ENCODE measurements around the gene TSPAN5. TPM values are rescaled to one million over a fixed set of nuclear protein-coding genes. Genes with fewer than 3 reads are reported as not detected.

The TSPAN5 gene
- total and polyA plus RNA-seq, 7 experiments from 2014 or later: 3.3 to 31.6 (median 7.8) TPM

DNA sequence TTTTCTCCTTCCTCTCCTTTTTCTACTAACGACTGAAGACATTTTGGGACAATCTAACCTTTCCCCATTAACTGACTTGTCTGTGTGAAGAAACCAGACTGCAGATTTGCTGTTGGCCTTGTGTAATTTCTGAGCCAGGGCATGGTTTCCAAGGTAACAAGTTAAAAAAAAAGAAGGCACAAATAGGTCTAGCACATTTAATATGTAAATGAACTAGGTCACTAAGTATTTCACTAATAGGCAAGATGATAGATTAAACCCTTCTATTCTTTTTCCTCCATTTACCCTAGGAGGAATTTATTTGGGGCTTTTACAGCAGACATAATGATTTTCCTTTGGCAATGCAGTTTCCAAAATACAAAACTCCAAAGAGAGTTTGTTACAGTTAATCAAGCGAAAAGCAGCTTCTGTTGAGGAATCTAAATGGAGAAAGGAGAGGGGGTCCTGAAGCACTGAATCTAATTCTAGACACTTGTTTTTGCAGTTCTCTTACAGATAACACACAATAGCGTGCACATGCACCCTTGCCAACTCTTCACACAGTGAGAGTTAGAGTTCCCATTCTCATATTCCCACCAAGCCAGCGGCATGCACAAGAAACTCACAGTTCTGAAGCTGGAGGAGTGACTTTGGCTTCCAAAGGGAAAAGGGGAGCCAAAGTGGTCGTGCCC lies 72.0 kb downstream of the TSPAN5 start:
- H3K27me3 ChIP-seq (ENCODE audit: control insufficient read depth in 2 of 2, insufficient read depth in 2 of 2, low read length in 2 of 2): no peaks in the 10 kb centered on the region
- DNase-seq: no peak
- peaks cover 2 to 30% (median 15%) of the 10 kb centered on the region in 7 donors for H3K4me1 Mint-ChIP-seq
- H3K36me3 Mint-ChIP-seq: peaks cover 0 to 11% (median 0%) of the 10 kb centered on the region in 5 donors
- H3K4me3 ChIP-seq (ENCODE audit: low read length): no peak overlapping the region
- no peak for ATAC-seq
- no peaks in the 10 kb centered on the region for H3K4me1 ChIP-seq (ENCODE audit: control insufficient read depth in 2 of 2, insufficient read depth in 2 of 2, low read length in 2 of 2)
- intact Hi-C loops (cut with micrococcal nuclease): no loop called here
- no peak overlapping the region for H3K27ac Mint-ChIP-seq
- H3K36me3 ChIP-seq (ENCODE audit: control insufficient read depth in 2 of 3, insufficient read depth in 3 of 3, low read length in 3 of 3): no peaks in the 10 kb centered on the region
- no peaks in the 10 kb centered on the region for H3K9me3 ChIP-seq (ENCODE audit: control insufficient read depth in 2 of 3, low read length in 3 of 3)
- no peaks in the 10 kb centered on the region for H3K27me3 Mint-ChIP-seq
- CTCF ChIA-PET: no interaction called here
- H3K27ac ChIP-seq (ENCODE audit: low read depth, low read length): no peak overlapping the region
- H3K4me3 Mint-ChIP-seq: no peak overlapping the region
- POLR2A ChIA-PET: no interaction called here
- H3K9me3 Mint-ChIP-seq: peaks cover 0 to 4% (median 0%) of the 10 kb centered on the region in 11 donors

- ATAC-seq (no peak), DNase-seq (no peak)
- POLR2A ChIA-PET: interaction anchor here (1.0 kb wide), 1 partner anchor 324 kb away, joined by 3 read pairs; the partner anchor contains the start of gene RAP1GDS1
- H3K27ac ChIP-seq (ENCODE audit: low read depth, low read length): no peak overlapping the region
- H3K9me3 ChIP-seq (ENCODE audit: control insufficient read depth in 2 of 3, low read length in 3 of 3): no peaks in the 10 kb centered on the region
- no peak overlapping the region for H3K27ac Mint-ChIP-seq
- no peak overlapping the region for H3K4me3 ChIP-seq (ENCODE audit: low read length)
- H3K4me1 Mint-ChIP-seq: peaks cover 8 to 38% (median 24%) of the 10 kb centered on the region in 7 donors
- CTCF ChIA-PET: no interaction called here
- H3K9me3 Mint-ChIP-seq: peaks cover 0 to 2% (median 0%) of the 10 kb centered on the region in 11 donors
- H3K27me3 ChIP-seq (ENCODE audit: control insufficient read depth in 2 of 2, insufficient read depth in 2 of 2, low read length in 2 of 2): no peaks in the 10 kb centered on the region
- no peaks in the 10 kb centered on the region for H3K27me3 Mint-ChIP-seq
- no peaks in the 10 kb centered on the region for H3K36me3 ChIP-seq (ENCODE audit: control insufficient read depth in 2 of 3, insufficient read depth in 3 of 3, low read length in 3 of 3)
- H3K4me3 Mint-ChIP-seq: no peak overlapping the region
- no peaks in the 10 kb centered on the region for H3K4me1 ChIP-seq (ENCODE audit: control insufficient read depth in 2 of 2, insufficient read depth in 2 of 2, low read length in 2 of 2)
- H3K36me3 Mint-ChIP-seq: peaks cover 0 to 9% (median 0%) of the 10 kb centered on the region in 5 donors
- intact Hi-C loops (cut with micrococcal nuclease): loop anchor here in 1 of 2 donors (2.0 kb wide), 1 partner anchor 19 kb away; no protein-coding TSS in a partner anchor
Observed at GRCh38 chr4:98585596-98585995, 72.8 kb downstream of the TSPAN5 start.

DNA sequence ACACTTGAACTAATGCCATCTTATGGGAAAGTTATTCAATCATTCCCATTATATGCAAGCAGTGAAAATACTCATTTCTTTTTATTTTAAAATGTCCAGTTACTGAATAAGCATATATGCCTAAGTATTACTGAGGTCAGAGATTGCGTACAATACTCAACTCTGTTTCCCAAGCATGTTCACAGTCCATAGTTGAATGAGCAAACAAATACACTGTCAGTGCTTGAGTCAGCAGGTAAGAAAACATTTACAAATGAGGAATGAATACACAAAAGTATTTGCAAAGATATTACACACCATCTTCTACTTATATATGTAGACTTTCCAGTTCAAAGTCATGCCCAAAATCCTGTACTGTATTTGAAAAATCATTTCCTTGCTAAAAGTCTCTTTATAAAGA lies 74.1 kb downstream of the TSPAN5 start:
- Mint-ChIP-seq H3K27ac (no peak overlapping the region), H3K27me3 (no peaks in the 10 kb centered on the region), H3K4me1 (peaks cover 15 to 42% (median 30%) of the 10 kb centered on the region in 7 donors), H3K9me3 (peaks cover 0 to 1% (median 0%) of the 10 kb centered on the region in 11 donors), H3K36me3 (peaks cover 0 to 4% (median 0%) of the 10 kb centered on the region in 5 donors), H3K4me3 (no peak overlapping the region)
- intact Hi-C loops (cut with micrococcal nuclease): loop anchor here in 1 of 2 donors (2.0 kb wide), 1 partner anchor 21 kb away; no protein-coding TSS in a partner anchor
- Histone ChIP-seq H3K27me3 (ENCODE audit: control insufficient read depth in 2 of 2, insufficient read depth in 2 of 2, low read length in 2 of 2) (no peaks in the 10 kb centered on the region), H3K4me1 (ENCODE audit: control insufficient read depth in 2 of 2, insufficient read depth in 2 of 2, low read length in 2 of 2) (no peaks in the 10 kb centered on the region), H3K27ac (ENCODE audit: low read depth, low read length) (no peak overlapping the region), H3K9me3 (ENCODE audit: control insufficient read depth in 2 of 3, low read length in 3 of 3) (no peaks in the 10 kb centered on the region), H3K4me3 (ENCODE audit: low read length) (no peak overlapping the region), H3K36me3 (ENCODE audit: control insufficient read depth in 2 of 3, insufficient read depth in 3 of 3, low read length in 3 of 3) (no peaks in the 10 kb centered on the region)
- CTCF ChIA-PET: no interaction called here
- POLR2A ChIA-PET: no interaction called here
- ATAC-seq (no peak), DNase-seq (no peak)

DNA sequence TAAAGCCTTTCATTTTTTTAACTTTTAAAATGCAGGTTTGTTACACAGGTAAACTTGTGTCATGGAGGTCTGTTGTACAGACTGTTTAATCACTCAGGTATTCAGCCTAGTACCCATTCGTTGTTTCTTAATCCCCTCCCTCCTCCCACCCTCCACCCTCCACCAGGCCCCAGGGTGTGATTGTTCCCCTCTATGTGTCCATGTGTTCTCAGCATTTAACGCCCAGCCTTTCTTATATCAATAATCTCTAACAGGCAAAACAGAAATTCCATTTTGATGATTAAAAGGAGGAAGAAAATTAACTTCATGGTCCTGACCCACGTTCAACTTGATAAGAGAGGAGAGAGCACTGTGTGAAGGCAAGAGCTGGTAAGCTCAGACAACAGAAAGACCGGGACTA lies 75.1 kb downstream of the TSPAN5 start:
- H3K9me3 Mint-ChIP-seq: peaks cover 0 to 1% (median 0%) of the 10 kb centered on the region in 11 donors
- ChIA-PET CTCF (no interaction called here), POLR2A (no interaction called here)
- peaks cover 20 to 50% (median 38%) of the 10 kb centered on the region in 7 donors for H3K4me1 Mint-ChIP-seq
- Histone ChIP-seq H3K4me3 (ENCODE audit: low read length) (no peak overlapping the region), H3K27ac (ENCODE audit: low read depth, low read length) (no peak overlapping the region), H3K9me3 (ENCODE audit: control insufficient read depth in 2 of 3, low read length in 3 of 3) (no peaks in the 10 kb centered on the region), H3K4me1 (ENCODE audit: control insufficient read depth in 2 of 2, insufficient read depth in 2 of 2, low read length in 2 of 2) (no peaks in the 10 kb centered on the region), H3K36me3 (ENCODE audit: control insufficient read depth in 2 of 3, insufficient read depth in 3 of 3, low read length in 3 of 3) (no peaks in the 10 kb centered on the region), H3K27me3 (ENCODE audit: control insufficient read depth in 2 of 2, insufficient read depth in 2 of 2, low read length in 2 of 2) (no peaks in the 10 kb centered on the region)
- H3K27me3 Mint-ChIP-seq: no peaks in the 10 kb centered on the region
- H3K4me3 Mint-ChIP-seq: no peak overlapping the region
- peaks cover 0 to 8% (median 0%) of the 10 kb centered on the region in 5 donors for H3K36me3 Mint-ChIP-seq
- DNase-seq (no peak), ATAC-seq (no peak)
- peak overlapping the region in 1 of 9 donors; percentile 32 for H3K27ac Mint-ChIP-seq
- intact Hi-C loops (cut with micrococcal nuclease): no loop called here

DNA sequence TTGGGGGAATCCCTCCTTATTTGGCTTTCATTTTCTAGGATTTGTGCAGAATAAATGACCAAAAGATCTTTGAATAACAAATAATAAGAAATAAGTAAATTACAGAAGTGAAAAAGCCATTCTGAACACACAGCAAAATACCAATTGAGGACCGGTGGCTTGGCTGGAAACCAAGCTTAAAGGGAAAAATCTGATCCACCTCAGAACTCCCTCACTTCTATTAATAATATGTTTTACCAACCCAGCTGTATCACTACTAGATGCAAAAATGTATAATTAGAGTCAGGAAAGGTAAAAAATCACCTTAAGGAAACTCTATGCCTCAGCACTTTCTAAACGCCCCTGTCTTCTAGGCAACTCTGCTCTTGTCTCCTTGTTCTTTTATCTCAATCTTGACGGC lies 77.3 kb downstream of the TSPAN5 start:
- H3K36me3 ChIP-seq (ENCODE audit: control insufficient read depth in 2 of 3, insufficient read depth in 3 of 3, low read length in 3 of 3): no peaks in the 10 kb centered on the region
- no peak overlapping the region for H3K4me3 Mint-ChIP-seq
- H3K4me1 Mint-ChIP-seq: peaks cover 21 to 53% (median 39%) of the 10 kb centered on the region in 7 donors
- ATAC-seq (no peak), DNase-seq (no peak)
- no peaks in the 10 kb centered on the region for H3K4me1 ChIP-seq (ENCODE audit: control insufficient read depth in 2 of 2, insufficient read depth in 2 of 2, low read length in 2 of 2)
- peaks cover 0 to 9% (median 6%) of the 10 kb centered on the region in 5 donors for H3K36me3 Mint-ChIP-seq
- intact Hi-C loops (cut with micrococcal nuclease): no loop called here
- H3K27ac Mint-ChIP-seq: no peak overlapping the region
- H3K27me3 Mint-ChIP-seq: no peaks in the 10 kb centered on the region
- H3K9me3 Mint-ChIP-seq: peaks cover 0 to 1% (median 0%) of the 10 kb centered on the region in 11 donors
- H3K27ac ChIP-seq (ENCODE audit: low read depth, low read length): no peak overlapping the region
- H3K4me3 ChIP-seq (ENCODE audit: low read length): no peak overlapping the region
- H3K27me3 ChIP-seq (ENCODE audit: control insufficient read depth in 2 of 2, insufficient read depth in 2 of 2, low read length in 2 of 2): no peaks in the 10 kb centered on the region
- ChIA-PET CTCF (no interaction called here), POLR2A (no interaction called here)
- H3K9me3 ChIP-seq (ENCODE audit: control insufficient read depth in 2 of 3, low read length in 3 of 3): no peaks in the 10 kb centered on the region

- intact Hi-C loops (cut with micrococcal nuclease): no loop called here
- Histone ChIP-seq H3K4me3 (ENCODE audit: low read length) (no peak overlapping the region), H3K4me1 (ENCODE audit: control insufficient read depth in 2 of 2, insufficient read depth in 2 of 2, low read length in 2 of 2) (no peaks in the 10 kb centered on the region), H3K27me3 (ENCODE audit: control insufficient read depth in 2 of 2, insufficient read depth in 2 of 2, low read length in 2 of 2) (no peaks in the 10 kb centered on the region), H3K36me3 (ENCODE audit: control insufficient read depth in 2 of 3, insufficient read depth in 3 of 3, low read length in 3 of 3) (no peaks in the 10 kb centered on the region), H3K9me3 (ENCODE audit: control insufficient read depth in 2 of 3, low read length in 3 of 3) (no peaks in the 10 kb centered on the region), H3K27ac (ENCODE audit: low read depth, low read length) (no peak overlapping the region)
- H3K27ac Mint-ChIP-seq: no peak overlapping the region
- peaks cover 0 to 1% (median 0%) of the 10 kb centered on the region in 11 donors for H3K9me3 Mint-ChIP-seq
- peaks cover 19 to 44% (median 28%) of the 10 kb centered on the region in 7 donors for H3K4me1 Mint-ChIP-seq
- no peak for ATAC-seq
- ChIA-PET CTCF (interaction anchor here (0.6 kb wide), 1 partner anchor 46 kb away, joined by 4 read pairs; no protein-coding TSS in a partner anchor), POLR2A (interaction anchor here (0.6 kb wide), 1 partner anchor 434 kb away, joined by 3 read pairs; no protein-coding TSS in a partner anchor)
- peaks cover 0 to 27% (median 19%) of the 10 kb centered on the region in 5 donors for H3K36me3 Mint-ChIP-seq
- H3K4me3 Mint-ChIP-seq: no peak overlapping the region
- DNase-seq: no peak
- no peaks in the 10 kb centered on the region for H3K27me3 Mint-ChIP-seq
Observed at GRCh38 chr4:98577956-98578355, 80.5 kb downstream of the TSPAN5 start.

- peaks cover 10 to 34% (median 25%) of the 10 kb centered on the region in 7 donors for H3K4me1 Mint-ChIP-seq
- H3K27ac Mint-ChIP-seq: no peak overlapping the region
- intact Hi-C loops (cut with micrococcal nuclease): no loop called here
- H3K4me3 ChIP-seq (ENCODE audit: low read length): no peak overlapping the region
- no peaks in the 10 kb centered on the region for H3K9me3 Mint-ChIP-seq
- POLR2A ChIA-PET: interaction anchor here (0.6 kb wide), 1 partner anchor 1233 kb away, joined by 3 read pairs; no protein-coding TSS in a partner anchor
- CTCF ChIA-PET: no interaction called here
- H3K4me1 ChIP-seq (ENCODE audit: control insufficient read depth in 2 of 2, insufficient read depth in 2 of 2, low read length in 2 of 2): no peaks in the 10 kb centered on the region
- ATAC-seq (no peak), DNase-seq (no peak)
- no peaks in the 10 kb centered on the region for H3K27me3 Mint-ChIP-seq
- H3K36me3 ChIP-seq (ENCODE audit: control insufficient read depth in 2 of 3, insufficient read depth in 3 of 3, low read length in 3 of 3): no peaks in the 10 kb centered on the region
- H3K36me3 Mint-ChIP-seq: peaks cover 0 to 33% (median 29%) of the 10 kb centered on the region in 5 donors
- H3K4me3 Mint-ChIP-seq: no peak overlapping the region
- no peak overlapping the region for H3K27ac ChIP-seq (ENCODE audit: low read depth, low read length)
- no peaks in the 10 kb centered on the region for H3K27me3 ChIP-seq (ENCODE audit: control insufficient read depth in 2 of 2, insufficient read depth in 2 of 2, low read length in 2 of 2)
- H3K9me3 ChIP-seq (ENCODE audit: control insufficient read depth in 2 of 3, low read length in 3 of 3): no peaks in the 10 kb centered on the region
Observed at GRCh38 chr4:98574816-98575215, 83.6 kb downstream of the TSPAN5 start.
